ENCODE data around the gene ZCCHC24. TPM values are rescaled to one million over a fixed set of nuclear protein-coding genes. Genes with fewer than 3 reads are reported as not detected.

The ZCCHC24 gene
- total RNA-seq, 1 experiment from 2014 or later, result 3.1 TPM

- POLR2A ChIA-PET, result no interaction called here
These were observed 29.8 kb upstream of the ZCCHC24 start for GRCh38 chr10:79475119-79475653.

DNA sequence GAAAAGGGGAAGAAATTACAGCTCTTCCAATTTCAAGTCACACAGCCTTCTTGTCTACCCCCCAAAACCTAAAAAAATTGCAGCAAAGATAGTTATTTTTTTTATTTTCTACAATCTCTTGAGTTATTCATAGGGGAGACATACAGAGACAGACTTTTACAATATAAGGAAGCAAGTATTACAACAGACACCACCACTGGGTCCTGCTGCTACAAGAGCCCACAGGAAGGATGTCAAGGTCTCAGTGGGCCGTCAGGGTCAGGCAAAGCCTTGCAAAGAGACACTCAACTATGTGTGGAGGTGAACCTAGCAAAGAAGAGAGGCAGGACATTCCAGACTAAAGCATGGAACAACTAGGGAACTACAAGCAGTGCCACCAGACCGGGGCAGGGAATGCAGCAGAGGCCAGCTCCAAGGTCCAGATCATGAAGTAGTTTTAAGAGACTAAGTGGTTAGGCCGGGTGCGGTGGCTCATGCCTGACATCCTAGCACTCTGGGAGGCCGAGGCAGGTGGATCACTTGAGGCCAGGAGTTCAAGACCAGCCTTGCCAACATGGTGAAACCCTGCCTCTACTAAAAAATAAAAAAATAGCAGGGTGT is 28.2 kb upstream of the ZCCHC24 start:
- Mint-ChIP-seq H3K27ac (ENCODE audit: unreplicated experiment) (no peak overlapping the region), H3K36me3 (ENCODE audit: insufficient read depth, unreplicated experiment) (no peaks in the 10 kb centered on the region), H3K4me1 (ENCODE audit: low read depth, unreplicated experiment) (no peaks in the 10 kb centered on the region), H3K9me3 (ENCODE audit: unreplicated experiment) (no peaks in the 10 kb centered on the region), H3K27me3 (ENCODE audit: insufficient read depth, unreplicated experiment) (peaks cover 2% of the 10 kb centered on the region), H3K4me3 (ENCODE audit: unreplicated experiment) (no peak overlapping the region)
- Histone ChIP-seq H3K27me3 (replicated peaks; ENCODE audit: control insufficient read depth, insufficient read depth, low read length) (no peaks in the 10 kb centered on the region), H3K4me1 (no peaks in the 10 kb centered on the region), H3K36me3 (ENCODE audit: control insufficient read depth, insufficient read depth, low read length) (no peaks in the 10 kb centered on the region), H3K9me3 (no peaks in the 10 kb centered on the region), H3K4me3 (ENCODE audit: low read depth, low read length) (no peak overlapping the region)
- DNase-seq, result no peak
- CTCF ChIA-PET, result interaction anchor here (1.2 kb wide), 1 partner anchor 14 kb away, joined by 6 read pairs; no protein-coding TSS in a partner anchor
- intact Hi-C loops (cut with micrococcal nuclease; ENCODE audit: unreplicated experiment), result no loop called here
- POLR2A ChIA-PET, result no interaction called here
- TF ChIP-seq, protein P1, sequence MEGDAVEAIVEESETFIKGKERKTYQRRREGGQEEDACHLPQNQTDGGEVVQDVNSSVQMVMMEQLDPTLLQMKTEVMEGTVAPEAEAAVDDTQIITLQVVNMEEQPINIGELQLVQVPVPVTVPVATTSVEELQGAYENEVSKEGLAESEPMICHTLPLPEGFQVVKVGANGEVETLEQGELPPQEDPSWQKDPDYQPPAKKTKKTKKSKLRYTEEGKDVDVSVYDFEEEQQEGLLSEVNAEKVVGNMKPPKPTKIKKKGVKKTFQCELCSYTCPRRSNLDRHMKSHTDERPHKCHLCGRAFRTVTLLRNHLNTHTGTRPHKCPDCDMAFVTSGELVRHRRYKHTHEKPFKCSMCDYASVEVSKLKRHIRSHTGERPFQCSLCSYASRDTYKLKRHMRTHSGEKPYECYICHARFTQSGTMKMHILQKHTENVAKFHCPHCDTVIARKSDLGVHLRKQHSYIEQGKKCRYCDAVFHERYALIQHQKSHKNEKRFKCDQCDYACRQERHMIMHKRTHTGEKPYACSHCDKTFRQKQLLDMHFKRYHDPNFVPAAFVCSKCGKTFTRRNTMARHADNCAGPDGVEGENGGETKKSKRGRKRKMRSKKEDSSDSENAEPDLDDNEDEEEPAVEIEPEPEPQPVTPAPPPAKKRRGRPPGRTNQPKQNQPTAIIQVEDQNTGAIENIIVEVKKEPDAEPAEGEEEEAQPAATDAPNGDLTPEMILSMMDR (IDR thresholded peaks at IDR 0.05; ENCODE audit: insufficient read depth in 1 of 2, low read depth in 1 of 2, low read length in 1 of 2, severe bottlenecking in 1 of 2, unreplicated experiment in 1 of 2), result no peak
- BruUV-seq (replicated peaks), result no TSS peak

More at GRCh38 chr10:79475119-79475653, 29.8 kb upstream of the ZCCHC24 start:
- no peaks in the 10 kb centered on the region for H3K27me3 ChIP-seq (replicated peaks; ENCODE audit: control insufficient read depth, insufficient read depth, low read length)
- intact Hi-C loops (cut with micrococcal nuclease; ENCODE audit: unreplicated experiment), result no loop called here
- no peak overlapping the region for H3K4me3 ChIP-seq (ENCODE audit: low read depth, low read length)
- Mint-ChIP-seq H3K27me3 (ENCODE audit: insufficient read depth, unreplicated experiment) (peaks cover 2% of the 10 kb centered on the region), H3K4me1 (ENCODE audit: low read depth, unreplicated experiment) (no peaks in the 10 kb centered on the region), H3K27ac (ENCODE audit: unreplicated experiment) (no peak overlapping the region), H3K36me3 (ENCODE audit: insufficient read depth, unreplicated experiment) (no peaks in the 10 kb centered on the region), H3K4me3 (ENCODE audit: unreplicated experiment) (no peak overlapping the region), H3K9me3 (ENCODE audit: unreplicated experiment) (no peaks in the 10 kb centered on the region)
- TF ChIP-seq, protein P1 (IDR thresholded peaks at IDR 0.05; ENCODE audit: insufficient read depth in 1 of 2, low read depth in 1 of 2, low read length in 1 of 2, severe bottlenecking in 1 of 2, unreplicated experiment in 1 of 2), result no peak
- DNase-seq, result no peak
- H3K9me3 ChIP-seq, result no peaks in the 10 kb centered on the region
- H3K4me1 ChIP-seq, result no peaks in the 10 kb centered on the region
- no TSS peak for BruUV-seq (replicated peaks)
- no peaks in the 10 kb centered on the region for H3K36me3 ChIP-seq (ENCODE audit: control insufficient read depth, insufficient read depth, low read length)
- CTCF ChIA-PET, result interaction anchor here (1.2 kb wide), 1 partner anchor 13 kb away, joined by 6 read pairs; no protein-coding TSS in a partner anchor

DNA sequence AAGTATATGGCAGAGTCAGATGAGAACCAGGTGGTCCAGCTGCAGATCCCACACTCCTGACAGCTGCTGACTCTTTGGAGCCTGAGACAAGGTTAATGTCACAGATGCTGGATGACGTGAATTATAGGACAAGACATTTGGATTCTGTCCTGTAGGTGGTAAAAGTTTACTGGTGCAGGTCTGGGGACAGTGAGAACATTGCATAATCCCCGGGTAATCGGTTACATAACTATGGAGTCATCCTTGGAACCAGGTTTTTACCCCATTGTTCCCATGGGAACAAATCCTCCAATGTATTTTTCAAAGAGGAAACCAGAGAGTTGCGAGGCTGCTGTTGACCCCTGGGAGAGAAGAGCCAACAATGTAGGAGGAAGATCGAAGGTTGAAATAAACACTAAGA is 27.5 kb upstream of the ZCCHC24 start:
- Mint-ChIP-seq H3K9me3 (ENCODE audit: unreplicated experiment) (no peaks in the 10 kb centered on the region), H3K27ac (ENCODE audit: unreplicated experiment) (no peak overlapping the region), H3K36me3 (ENCODE audit: insufficient read depth, unreplicated experiment) (no peaks in the 10 kb centered on the region), H3K4me1 (ENCODE audit: low read depth, unreplicated experiment) (no peaks in the 10 kb centered on the region), H3K27me3 (ENCODE audit: insufficient read depth, unreplicated experiment) (peaks cover 2% of the 10 kb centered on the region), H3K4me3 (ENCODE audit: unreplicated experiment) (no peak overlapping the region)
- peak in 1 of 2 experiments; percentile 37 for DNase-seq
- Histone ChIP-seq H3K36me3 (ENCODE audit: control insufficient read depth, insufficient read depth, low read length) (no peaks in the 10 kb centered on the region), H3K9me3 (no peaks in the 10 kb centered on the region), H3K27me3 (replicated peaks; ENCODE audit: control insufficient read depth, insufficient read depth, low read length) (no peaks in the 10 kb centered on the region), H3K4me1 (no peaks in the 10 kb centered on the region), H3K4me3 (ENCODE audit: low read depth, low read length) (no peak overlapping the region)
- ChIA-PET CTCF (no interaction called here), POLR2A (no interaction called here)
- no TSS peak for BruUV-seq (replicated peaks)
- intact Hi-C loops (cut with micrococcal nuclease; ENCODE audit: unreplicated experiment), result no loop called here
- TF ChIP-seq, protein P1 (IDR thresholded peaks at IDR 0.05; ENCODE audit: insufficient read depth in 1 of 2, low read depth in 1 of 2, low read length in 1 of 2, severe bottlenecking in 1 of 2, unreplicated experiment in 1 of 2), result no peak

Data from Caco-2 (cell line).